Fibroblast of mammary gland (primary cell): ENCODE data around the gene RRP1B.
A peak's percentile ranks its signal among the peaks of the same experiment; 100 is the strongest.
"Not testable (repeated sequence)": the region's sequence is repeated elsewhere in the genome, so short reads cannot be mapped to it uniquely, and the experiment has no call there.

ENCODE experiments used
- DNase-seq: peaks from one replicate; pipeline ENCODE4 v3.0.0-alpha.2; 2010; ENCODE audit warnings: low read depth
- H3K4me3 ChIP-seq: 2 replicates; pipeline ENCODE4 v1.5.1; 2011; ENCODE audit warnings: low read depth, mild to moderate bottlenecking, low read length, moderate library complexity; ENCODE audit not compliant: control insufficient read depth
- TF ChIP-seq, protein P1 (sequence below): conservative IDR thresholded peaks from 2 replicates; pipeline ENCODE4 v1.5.1; 2011; ENCODE audit warnings: low read depth, low read length, inconsistent platforms; ENCODE audit not compliant: control insufficient read depth, insufficient read depth

Gene RRP1B, protein sequence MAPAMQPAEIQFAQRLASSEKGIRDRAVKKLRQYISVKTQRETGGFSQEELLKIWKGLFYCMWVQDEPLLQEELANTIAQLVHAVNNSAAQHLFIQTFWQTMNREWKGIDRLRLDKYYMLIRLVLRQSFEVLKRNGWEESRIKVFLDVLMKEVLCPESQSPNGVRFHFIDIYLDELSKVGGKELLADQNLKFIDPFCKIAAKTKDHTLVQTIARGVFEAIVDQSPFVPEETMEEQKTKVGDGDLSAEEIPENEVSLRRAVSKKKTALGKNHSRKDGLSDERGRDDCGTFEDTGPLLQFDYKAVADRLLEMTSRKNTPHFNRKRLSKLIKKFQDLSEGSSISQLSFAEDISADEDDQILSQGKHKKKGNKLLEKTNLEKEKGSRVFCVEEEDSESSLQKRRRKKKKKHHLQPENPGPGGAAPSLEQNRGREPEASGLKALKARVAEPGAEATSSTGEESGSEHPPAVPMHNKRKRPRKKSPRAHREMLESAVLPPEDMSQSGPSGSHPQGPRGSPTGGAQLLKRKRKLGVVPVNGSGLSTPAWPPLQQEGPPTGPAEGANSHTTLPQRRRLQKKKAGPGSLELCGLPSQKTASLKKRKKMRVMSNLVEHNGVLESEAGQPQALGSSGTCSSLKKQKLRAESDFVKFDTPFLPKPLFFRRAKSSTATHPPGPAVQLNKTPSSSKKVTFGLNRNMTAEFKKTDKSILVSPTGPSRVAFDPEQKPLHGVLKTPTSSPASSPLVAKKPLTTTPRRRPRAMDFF

DNA sequence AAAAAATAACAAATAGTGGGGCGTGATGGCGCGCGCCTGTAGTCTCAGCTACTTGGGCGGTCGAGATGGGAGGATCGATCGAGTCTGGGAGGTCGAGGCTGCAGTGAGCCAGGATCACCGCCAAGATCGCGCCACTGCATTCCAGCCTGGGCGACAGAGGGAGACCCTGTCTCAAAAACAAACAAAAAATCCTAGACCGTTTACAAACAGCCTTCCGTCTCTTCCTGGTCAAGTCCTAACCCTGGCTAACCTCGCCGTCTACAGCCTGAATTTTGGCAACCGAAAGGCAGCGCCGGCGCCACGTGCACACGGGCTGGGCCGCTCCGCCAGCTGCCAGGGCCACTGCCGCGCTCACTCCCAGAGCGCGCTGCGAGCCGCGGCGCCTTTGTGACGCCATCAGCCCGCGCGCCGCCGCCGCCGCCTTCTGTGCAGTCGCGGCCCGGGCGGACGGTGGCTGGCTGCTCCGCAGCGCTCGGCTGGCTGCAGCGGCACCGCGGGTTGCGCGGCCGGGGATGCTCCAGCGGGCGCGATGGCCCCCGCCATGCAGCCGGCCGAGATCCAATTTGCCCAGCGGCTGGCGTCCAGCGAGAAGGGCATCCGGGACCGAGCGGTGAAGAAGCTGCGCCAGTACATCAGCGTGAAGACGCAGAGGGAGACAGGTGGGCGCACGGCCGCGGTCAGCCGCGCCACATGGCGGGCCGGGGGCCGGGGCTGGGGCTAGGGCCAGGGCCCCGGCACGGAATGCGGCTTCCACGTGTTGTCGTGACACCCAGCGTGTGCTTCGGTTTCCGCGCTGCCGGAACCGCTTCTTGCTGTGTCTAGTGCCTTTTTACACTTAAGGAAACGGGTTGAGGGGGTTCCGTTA lies at the start of gene RRP1B, which contains the start of gene HSF2BP:
Gene RRP1B, plus strand, starts transcription at position 425 of the 865 bp plus-strand sequence. Its CDS starts 105 bp downstream, at position 530.
Gene HSF2BP, minus strand, starts transcription at position 353 of the 865 bp plus-strand sequence. CDS start 1,392 bp downstream, outside the sequence.
- DNase-seq: peak; percentile 74
- TF ChIP-seq, protein P1, sequence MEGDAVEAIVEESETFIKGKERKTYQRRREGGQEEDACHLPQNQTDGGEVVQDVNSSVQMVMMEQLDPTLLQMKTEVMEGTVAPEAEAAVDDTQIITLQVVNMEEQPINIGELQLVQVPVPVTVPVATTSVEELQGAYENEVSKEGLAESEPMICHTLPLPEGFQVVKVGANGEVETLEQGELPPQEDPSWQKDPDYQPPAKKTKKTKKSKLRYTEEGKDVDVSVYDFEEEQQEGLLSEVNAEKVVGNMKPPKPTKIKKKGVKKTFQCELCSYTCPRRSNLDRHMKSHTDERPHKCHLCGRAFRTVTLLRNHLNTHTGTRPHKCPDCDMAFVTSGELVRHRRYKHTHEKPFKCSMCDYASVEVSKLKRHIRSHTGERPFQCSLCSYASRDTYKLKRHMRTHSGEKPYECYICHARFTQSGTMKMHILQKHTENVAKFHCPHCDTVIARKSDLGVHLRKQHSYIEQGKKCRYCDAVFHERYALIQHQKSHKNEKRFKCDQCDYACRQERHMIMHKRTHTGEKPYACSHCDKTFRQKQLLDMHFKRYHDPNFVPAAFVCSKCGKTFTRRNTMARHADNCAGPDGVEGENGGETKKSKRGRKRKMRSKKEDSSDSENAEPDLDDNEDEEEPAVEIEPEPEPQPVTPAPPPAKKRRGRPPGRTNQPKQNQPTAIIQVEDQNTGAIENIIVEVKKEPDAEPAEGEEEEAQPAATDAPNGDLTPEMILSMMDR: no peak
- H3K4me3 ChIP-seq: peak within 1 kb of the TSS; percentile 71

DNA sequence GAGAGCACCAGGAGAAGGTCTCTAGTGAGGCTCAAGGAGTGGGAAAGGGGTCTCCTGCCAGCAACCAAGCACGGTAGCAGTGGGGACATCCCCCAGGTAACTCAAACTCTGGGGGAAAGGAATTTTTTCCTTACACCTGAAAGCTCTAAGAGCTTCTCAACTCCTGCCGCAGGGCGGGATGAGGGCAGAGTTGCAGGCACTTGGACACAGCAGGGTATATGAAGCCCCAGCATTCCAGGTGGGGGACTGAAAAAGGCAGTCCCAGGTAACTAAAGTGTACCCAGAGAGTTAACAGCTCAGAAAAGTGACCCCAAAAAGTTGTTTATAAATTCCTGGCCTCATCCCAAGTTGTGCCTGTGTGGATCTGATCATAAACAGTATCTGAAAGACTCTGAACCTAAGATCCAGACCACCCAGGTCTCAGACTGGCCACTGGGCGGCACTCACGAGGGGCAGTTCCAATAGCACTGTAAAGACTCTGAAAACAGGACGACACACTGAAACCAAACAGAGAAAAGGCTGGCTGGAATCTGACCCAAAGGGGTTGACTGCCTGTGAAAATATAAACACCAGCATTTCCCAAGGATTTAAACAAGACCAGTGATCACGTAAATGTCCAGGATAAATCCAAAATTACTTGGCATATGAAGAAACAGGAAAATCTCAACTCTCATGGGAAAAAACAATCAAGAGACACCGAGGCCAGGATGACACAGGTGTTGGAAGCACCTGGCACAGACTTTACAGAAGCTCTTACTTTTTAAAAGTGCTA lies 47.6 kb upstream of the RRP1B start:
- H3K4me3 ChIP-seq: no peak overlapping the region
- DNase-seq: peak; percentile 60
- TF ChIP-seq, protein P1: peak; percentile 79

DNA sequence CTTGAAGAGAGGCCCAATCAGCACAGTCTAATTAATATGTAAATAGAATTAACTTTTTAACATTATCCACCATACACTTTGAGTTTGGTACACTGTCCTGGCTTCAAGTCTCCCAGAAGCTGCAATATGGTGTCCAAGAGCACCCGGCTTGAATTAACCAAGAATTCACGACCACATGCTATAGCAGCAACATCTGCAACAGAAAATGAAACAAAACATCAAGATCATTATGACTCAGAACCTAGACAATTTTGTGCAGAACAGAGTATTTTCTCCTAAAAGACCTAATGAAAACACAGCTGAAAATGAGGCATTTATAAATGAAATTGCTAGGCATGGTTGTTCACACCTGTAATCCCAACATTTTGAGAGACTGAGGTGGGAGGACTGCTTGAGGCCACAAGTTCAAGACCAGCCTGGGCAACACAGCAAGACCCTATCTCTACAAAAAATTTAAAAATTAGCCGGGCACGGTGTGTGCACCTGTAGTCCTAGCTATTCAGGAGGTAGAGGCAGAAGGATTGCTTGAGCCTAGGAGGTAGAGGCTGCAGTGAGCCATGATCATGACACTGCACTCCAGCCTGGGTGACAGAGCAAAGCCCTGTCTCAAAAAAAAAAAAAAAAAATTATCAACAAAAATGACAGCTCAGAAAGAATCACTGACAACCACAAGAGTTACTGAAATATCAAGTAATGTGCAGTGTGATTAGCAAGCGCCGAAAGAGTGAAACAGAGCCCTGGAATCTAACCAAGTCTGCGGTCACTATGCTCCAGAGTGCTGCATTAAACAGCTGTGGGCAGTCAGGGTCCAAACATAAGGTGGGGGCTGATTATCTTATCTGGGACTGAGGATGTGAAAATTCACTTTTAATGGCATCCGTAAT lies 45.4 kb upstream of the RRP1B start:
- TF ChIP-seq, protein P1: no peak
- peak; percentile 62 for DNase-seq
- no peak overlapping the region for H3K4me3 ChIP-seq

DNA sequence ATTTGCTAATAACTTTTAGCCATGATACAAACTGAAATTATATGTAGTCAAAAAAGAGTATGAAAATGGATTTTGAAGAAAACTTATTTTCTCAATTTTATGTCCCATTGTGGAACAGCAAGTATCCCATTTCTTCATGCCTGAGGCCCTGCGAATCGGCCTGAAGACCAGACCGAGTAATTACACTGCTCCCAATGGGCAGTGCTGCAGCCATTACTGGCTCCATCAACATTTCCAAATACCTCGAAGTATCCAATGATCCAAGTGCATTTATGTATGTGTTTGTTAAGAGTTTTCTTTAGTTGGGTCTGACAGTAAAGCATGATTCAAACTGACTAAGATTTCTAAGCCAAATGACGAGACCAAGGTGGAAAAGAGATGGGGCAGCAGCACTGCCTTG lies 44.5 kb upstream of the RRP1B start:
- TF ChIP-seq, protein P1: no peak
- no peak overlapping the region for H3K4me3 ChIP-seq
- no peak for DNase-seq

DNA sequence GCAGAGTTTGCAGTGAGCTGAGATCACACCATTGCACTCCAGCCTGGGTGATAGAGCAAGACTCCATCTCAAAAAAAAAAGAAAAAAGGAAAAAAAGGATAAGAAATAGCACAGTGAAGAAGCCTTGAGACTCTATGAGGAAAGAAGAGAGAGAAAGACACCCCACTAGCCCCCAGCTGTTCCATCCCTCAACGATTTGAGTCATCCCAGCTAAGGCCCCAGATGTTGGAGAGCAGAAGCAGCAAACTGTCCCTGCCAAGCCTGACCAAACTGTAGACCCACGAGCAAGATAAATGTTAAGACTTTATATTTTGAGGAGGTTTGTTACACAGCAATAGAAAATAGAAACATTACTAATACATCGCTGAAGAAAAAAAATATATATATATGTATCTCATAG lies 42.5 kb upstream of the RRP1B start:
- not testable (repeated sequence) for DNase-seq, H3K4me3 ChIP-seq

DNA sequence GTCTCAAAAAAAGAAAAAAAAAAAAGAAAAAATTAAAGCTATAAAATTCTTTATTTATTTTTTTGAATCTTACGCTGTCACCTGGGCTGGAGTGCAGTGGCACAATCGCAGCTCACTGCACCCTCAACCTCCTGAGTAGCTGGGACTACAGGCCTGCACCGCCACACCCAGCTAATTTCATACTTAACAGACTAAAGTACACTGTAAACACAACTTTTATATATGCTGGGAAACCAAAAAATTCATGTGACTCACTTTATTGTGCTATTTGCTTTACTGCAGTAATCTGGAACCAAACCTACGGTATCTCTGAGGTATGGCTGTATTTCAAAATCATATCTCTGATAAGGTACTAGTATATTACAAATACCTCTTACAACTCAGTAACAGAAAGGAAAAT lies 40.4 kb upstream of the RRP1B start:
- H3K4me3 ChIP-seq: no peak overlapping the region
- TF ChIP-seq, protein P1: no peak
- no peak for DNase-seq
